ENCODE results near the gene EVI5.

Gene EVI5

DNA sequence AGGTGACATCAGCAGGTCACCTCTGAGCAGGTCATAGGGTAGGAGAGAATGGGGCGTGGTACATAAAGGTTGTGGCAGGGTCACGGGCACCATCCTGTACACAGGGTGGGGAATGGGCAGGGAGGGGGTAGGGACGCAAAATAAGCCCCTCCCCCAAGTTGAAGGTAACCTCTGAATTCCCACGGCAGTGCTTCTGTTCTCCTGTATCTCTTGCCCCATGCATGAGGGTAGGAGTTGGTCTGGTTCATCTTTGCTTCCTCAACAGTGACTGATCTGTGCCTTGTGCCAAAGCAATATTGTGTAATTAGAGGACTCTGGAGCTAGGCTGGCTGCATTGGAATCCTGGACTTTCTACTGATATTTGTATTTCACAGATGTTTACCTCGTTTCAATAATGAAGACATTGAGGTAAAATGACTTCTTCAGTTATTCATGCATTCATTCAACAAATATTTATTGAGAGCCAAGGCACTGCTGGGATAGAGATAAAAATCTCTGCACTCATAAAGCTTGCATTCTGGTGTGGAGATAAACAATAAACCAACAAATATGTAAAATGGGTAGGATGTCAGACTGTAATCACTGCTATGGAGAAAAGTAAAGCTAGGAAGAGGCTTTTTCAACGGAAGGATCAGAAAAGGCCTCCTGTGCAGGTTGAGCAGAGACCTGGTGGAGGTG, 279.8 kb downstream of the EVI5 start:
- no peak for DNase-seq

DNA sequence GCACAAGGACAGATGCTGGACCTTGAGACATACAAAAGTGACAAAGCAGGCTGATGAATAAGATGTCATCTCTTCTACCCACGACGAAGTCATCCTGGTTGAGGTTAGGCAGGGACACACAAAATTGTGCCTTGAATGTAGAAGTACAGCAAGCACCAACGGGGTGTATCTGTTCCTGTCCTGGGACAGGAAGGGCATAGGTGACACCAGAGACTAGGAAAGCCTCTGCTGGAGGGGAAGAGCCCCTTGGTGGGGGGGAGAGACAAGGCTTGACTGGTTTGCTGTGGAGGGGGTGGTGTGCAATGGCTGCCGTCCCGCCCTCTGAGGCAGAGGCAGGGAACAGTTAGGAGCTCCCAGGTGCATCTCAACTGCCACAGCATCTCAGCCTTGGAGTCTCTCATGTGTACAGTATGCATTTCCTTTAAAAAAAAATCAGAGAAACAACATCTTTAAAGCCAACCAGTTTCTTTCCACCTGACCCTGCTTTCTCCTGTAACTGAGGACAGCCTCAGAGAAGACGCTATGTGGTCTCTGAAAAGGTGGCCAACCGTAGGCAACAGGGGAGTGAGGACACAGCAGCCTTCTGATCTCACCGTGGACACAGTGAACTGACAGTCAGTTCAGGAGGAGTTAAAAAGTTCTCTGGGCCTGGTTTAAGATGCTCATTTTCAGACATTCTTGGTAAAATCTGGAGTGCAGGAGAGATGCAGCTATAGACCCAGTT, 280.5 kb downstream of the EVI5 start:
- DNase-seq = no peak

DNA sequence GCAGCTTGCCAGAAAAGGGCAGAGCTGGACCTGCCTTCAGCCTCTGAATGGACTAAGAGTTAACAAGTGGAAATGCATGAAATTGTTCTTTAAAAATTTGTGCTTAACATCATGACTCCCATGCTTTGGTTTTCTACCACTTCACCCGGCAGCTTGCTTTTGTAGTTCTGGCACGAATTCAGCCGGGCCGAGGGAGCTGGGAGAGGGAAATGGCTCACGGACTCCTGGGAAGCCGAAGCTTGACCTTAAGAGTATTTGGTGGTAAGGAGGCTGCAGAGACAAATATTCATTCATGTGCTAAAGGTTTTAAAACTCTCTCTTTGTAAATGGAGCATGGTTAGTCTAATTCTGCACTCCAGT, 281.0 kb downstream of the EVI5 start:
- DNase-seq = no peak

DNA sequence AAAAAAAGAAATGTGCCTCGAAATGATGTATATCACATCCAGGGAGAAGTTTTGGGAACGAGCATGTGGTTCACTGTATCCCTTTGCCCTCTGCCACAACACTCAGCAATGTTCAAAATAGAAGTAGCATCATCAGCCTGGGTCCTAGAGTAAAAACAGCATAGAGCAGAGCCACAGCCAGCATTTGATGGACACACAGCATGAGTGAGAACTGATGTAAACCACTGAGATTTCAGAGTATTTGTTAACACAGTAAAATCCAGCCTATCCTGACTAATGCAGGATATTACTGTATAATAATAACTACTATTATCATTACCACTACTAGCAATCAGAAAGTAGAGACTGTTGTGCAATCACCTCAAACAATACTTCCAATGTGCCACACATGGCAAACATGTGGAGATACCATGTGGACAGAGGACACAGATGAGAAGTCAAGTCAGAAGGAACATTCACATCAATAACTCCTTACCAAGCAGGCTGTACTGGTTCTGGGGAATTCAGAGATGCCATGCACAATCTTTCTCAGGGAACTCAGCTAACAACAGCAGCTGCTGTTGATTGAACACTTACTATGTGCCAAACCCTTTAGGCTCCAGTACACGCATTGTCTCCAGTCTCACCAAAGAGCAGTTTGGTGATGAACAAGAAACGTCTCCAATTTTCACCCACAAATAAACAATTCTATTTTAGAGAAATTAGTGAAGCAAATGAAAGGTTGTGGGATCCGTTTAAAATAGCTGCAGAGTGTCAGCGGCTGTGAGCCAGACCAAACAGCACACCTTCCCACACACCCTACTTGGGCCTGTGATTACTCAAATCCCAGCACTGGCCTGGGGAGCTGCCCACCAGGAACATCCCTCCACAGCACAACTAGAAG, 281.6 kb downstream of the EVI5 start:
- DNase-seq = no peak

GRCh38 chr1:92502247-92502646, 282.7 kb downstream of the EVI5 start:
- DNase-seq = peak; percentile 72

DNA sequence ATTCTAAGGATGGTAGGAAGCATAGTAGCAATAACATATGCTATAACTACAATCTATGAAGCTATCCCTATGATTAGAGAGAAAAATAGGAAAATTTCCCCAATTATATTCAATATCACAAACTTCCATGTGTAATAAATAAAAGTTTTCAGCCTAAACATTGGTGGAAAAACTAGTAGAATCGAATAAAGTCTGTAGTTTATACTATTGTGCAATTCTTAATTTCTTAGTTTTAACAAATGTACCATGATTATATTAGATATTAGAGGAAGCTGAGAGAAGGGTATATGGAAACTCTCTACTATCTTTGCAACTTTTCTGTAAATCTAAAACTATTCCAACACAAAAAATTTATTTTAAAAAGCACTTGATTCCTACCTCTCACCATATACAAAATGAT, 284.4 kb downstream of the EVI5 start:
- DNase-seq = no peak

GRCh38 chr1:92495392-92496063, 289.4 kb downstream of the EVI5 start:
- no peak for DNase-seq

DNA sequence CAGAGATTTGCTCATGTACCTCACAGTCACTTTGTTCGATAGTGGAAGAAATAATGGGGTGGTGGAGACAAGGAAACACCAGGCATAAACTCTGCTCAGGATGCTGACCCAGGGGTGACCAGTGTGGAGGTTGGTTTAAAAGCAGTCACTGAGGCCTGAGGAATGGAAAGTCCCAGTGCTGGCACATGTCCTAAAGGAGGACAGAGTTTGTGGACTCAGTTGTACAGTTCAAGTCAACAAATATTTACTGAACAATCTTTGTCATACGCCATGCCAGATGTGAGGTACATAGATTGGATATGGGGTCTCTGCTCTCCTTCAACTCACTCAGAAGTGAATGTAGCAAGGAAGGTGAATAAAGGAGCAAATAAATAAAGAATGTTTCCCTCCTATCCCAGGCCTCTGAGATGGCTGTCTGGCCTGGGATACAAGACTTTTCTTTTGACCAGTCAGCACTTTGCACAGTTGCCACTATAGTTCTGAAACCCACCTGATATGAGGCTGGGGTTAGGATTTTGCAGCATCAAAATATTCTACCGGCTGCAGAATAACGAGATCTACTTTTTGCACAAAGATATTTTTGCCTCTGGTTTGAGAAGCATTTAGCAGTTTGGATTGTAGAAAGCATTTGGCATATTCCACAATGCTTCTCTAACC, 290.3 kb downstream of the EVI5 start:
- DNase-seq = no peak

DNA sequence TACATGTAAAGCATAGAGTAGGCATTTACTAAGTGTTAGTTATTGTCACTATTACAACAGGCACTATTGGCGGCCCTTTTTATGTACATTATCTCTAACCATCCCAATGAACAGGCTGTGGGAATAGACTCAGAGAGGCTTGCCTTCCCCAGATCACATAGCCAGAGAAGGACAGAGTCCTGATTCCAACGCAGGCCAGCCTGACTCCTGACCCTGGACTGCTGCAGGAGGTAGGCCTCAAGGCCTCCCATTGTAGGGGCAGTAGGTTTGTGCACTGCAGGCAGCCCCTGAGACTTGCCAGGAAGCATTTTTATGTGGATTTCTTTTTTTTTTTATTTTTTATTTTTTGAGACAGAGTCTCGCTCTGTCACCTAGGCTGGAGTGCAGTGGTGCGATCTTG, 291.8 kb downstream of the EVI5 start:
- no peak for DNase-seq

DNA sequence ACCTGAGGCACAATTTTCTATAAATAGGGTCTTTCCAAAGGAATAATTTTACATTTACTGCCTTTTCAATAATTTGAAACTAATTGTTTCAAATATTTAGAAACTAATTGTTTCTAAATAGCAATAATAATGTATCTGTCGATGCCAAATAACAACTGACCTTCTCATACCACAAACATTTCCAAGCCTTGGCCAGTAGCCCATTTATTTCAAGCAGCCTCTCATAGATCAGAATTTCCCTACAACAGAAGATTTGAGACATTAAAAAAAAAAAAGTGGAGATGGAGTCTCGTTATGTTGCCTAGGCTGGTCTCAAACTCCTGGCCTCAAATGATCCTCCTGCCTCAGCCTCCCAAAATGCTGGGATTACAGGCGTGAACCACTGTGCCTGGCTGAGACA, 296.1 kb downstream of the EVI5 start:
- DNase-seq = no peak

DNA sequence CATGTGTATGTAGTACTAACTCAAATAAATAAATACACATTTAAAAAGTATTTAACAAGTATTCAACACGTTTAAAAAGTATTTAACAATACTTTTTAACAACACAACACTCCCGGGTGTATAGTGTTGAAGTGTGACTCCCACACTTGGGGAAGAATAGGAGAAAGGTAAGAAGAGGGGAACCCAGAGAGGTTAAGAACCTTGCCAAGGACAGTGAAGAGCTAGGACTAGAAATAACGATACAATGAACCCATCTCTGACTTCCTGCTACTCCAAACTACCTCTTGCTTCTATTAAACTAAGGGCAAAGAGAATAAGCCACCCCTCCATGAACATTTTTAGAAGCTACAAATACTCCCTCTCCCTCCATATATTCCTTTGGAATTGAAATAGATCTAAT, 296.5 kb downstream of the EVI5 start:
- DNase-seq = no peak

- no peak for DNase-seq
These were observed 297.8 kb downstream of the EVI5 start for GRCh38 chr1:92487078-92487605.

- no peak for DNase-seq
These were observed 298.4 kb downstream of the EVI5 start, which contains the start of gene GFI1 for GRCh38 chr1:92486251-92487077. Gene GFI1 (minus strand): TSS chr1:92486925. CDS start chr1:92483487, 3,438 bp downstream.

DNA sequence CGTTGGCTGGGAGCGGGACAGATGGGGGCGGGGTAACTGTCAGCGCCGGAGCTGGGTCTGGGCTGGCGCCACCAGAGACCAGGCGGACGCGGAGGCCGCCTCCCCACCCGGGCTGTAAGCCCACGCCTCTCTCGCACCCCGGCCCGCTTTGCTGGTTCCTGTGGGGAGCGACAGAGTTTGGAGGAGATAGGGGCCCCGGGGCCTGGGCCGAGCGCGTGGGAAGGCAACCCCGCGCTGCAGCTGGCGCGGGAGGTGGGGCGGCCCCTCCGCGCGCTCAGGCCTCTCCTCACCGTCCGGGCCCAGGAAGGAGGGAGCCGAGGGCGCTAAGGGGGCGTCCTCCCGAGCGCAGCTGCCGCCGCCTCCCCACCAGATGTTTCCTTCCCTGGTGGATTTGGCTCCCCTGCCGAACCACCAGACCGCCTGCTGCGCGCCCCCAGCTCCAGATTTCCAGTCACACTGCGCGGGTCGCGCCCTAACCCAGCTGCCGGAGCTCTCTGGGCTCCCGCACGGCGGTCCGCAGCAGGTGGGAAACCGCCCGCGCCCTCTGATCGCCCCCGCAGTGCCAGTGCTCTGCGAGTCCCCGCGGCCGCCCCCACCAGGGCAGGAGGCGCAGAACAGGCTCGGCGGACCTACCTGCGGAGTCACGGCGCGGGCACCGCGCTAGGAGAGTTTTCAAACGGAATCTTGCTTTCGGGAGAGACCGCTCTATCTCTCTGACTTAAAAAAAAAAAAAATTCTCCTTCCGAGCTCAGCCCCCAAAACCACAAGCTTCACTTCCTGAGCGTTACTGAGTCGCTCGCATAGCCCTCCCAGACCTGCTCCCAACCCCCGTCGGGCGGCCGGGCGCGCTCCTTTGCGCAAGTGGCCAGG, 299.3 kb downstream of the EVI5 start:
- no peak for DNase-seq

DNA sequence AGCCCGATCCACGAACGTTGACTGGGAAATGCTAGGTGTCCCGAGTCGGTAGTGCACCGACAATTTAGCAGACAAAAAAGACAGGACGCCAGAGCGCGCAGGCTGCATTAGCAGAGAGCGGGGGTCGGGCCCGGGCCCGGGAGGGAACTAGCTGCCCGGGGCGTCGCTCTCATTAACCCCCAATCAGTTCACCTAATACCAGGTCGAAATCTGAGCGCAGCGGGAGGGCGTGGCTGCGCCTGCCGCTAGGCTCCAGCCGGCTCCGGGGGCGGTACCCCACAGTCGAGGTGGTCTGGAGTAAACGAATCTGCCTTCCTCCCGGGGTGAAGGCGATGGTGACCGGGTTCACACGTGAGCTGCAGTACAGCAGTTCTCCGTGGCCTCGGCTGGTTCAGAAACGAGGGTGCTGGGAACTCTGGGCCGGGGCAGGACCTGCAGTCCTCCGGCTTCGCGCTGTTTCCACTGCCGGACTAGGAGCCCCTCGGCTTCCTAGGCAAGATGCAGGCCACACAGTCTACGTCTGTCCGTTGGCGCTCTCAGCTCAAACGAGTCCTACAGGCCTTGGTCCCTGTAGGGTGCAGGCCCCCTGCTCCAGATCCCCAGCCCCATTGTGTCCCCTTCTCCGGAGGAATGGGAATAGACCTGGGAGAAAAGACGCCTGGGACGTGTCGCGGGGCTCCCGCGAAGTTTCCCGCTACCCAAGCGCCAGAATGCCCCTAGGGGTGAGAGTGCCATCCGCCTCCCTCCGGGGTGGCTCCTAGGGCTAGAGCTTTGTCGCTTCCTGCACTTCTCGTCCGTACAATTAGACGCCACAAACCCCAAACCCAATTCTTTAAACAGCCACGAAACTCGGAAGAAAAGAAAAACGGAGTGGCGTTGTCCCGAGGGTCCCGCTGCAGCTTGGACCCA, 300.2 kb downstream of the EVI5 start:
- no peak for DNase-seq

DNA sequence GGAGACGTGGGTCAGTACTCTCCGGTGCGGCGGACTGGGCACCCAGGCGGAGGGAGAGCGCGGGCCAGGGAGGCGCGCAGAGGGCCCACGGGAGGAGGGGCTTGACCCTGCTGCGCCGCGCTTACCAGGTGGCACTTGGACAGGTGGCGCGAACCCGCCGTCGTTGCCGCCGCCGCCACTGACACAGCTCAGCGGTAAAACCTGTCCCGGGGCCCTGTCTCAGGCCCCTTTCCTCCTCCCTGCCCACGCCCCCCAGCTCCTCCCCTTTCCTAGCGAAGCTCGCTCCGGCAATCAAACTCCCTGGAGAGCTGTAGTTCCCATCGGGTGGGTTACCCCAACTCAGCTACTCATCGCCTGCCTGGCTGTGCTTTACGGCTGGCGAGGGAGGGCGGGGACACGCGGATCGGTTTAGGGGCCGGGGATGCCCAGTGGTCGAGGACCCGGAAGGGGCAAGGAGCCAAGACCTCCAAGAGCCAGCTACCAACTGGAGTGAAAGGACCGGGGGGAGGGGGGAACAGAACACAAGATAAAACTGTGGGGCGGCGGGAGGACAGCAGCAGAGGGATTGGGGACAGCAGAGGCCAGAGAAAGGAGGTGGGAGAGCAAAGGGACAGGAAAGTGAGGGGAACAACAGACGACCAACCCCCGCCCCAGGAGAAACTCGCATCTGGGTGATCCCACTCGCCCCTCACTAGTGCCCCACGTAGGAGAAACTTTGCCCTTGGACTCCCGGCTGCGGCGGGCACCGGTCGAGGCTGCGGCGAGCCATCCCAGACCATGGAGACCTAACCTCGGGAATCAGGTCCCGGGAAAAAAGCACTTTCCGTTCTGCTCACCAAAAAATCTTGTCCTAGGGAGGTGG, 301.1 kb downstream of the EVI5 start:
- no peak for DNase-seq

- DNase-seq = no peak
These were observed 302.0 kb downstream of the EVI5 start for GRCh38 chr1:92482665-92483609.
